Activated CD8-positive, alpha-beta memory T cell treated with anti-CD3 and anti-CD28 coated beads for 1 hour (primary cell): ENCODE measurements around the gene NTM.
"Not testable (repeated sequence)": the region's sequence is repeated elsewhere in the genome, so short reads cannot be mapped to it uniquely, and the experiment has no call there.

Experiments
- DNase-seq, 2 donors: peaks; one replicate each; pipeline ENCODE4 v3.0.0-alpha.2; 2020; ENCODE audit warnings: low read depth in 1 of 2; ENCODE audit errors: extremely low read depth in 1 of 2

NTM gene

DNA sequence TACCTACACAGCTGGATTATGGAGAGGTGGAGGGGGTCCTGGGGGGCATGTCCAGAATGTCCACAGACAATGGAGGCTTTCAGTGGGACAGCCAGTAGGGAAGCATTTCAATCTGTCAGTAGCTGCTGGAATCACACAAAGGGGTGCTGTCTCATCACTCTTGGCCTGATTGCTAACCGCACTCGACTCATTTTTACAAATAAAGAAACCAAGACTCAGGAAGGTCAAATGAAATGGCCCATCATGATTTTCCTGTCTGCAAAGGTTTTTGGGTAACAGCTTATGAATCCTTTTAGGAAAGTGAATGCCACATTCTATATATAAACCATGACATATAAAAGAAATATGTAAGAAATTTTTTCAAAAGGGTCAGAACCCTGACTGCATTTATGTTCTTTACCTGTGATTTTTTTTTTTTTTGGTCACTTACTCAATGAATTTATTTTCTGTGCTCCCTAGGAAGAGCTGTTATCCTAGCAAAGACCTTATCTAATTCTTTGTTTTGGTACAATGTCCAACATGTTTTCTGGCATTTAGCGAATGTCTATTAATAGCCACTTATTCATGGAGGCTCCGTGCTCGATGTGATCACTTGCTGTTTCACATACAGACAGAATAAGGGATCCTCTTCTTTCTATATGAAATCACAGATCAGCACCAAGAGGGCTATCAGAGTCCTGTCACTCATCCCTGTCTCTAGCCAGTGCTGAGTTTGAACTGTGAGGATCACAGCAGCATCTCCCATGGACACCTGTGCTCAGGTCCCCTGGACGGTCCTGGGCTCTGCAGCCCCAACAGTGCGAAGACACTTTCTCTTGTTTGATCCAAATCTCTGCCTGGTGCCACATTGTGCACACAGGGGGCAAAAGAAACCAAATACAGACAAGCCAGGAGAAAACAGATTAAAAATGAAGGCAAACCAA, 979.7 kb downstream of the NTM start:
- DNase-seq = no peak

DNA sequence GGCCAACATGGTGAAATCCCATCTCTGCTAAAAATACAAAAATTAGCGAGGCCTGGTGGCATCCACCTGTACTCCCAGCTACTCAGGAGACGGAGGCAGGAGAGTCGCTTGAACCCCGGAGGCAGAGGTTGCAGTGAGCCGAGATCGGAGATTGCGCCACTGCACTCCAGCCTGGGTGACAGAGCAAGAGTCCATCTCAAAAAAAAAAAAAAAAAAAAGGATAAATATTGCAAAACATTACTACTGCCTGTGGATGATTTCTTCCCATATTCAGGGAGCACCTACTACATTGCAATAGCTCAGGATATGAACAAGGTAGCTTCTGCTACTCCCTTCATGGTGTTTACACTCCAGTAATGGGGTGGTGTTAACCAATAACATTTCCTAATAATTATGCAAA, 980.6 kb downstream of the NTM start:
- DNase-seq = no peak

DNA sequence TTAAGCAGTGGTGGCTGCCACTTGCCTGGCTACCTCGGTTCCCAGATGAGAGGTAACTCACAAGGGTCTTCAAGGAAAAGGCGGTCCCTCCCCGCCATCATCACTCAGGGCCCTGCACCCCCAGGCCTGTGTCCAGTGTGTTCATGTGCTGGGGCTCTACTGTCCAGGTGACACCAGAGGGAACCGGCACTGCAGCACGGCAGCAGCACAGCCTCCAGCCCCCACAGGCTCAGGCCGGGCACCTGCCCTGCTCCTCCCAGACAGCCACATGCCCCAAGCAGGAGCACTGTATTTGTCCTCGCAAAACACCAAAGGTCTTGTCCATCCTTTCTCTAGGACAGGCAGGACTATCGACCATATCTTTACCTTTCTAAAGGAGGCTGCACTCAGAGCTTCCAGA, 982.1 kb downstream of the NTM start:
- no peak for DNase-seq

DNA sequence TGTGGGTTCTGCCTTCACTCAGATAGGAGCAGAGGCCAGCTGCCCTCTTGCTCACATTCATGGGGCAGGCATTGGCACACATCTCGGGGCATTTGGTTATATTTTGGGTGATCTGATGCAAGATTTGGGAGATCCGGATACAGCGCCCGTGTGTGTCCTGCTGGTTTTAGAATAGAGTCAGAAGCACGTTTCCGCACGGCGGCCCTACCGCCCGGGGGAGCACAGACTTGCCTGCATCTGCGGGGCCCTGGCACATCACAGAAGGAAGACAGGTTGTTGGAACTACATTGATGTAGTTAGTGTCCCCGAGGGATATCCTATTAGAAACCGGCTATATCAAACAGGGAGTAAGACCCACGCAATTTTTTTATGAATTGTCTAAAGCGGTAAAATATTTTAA, 982.8 kb downstream of the NTM start:
- no peak for DNase-seq

DNA sequence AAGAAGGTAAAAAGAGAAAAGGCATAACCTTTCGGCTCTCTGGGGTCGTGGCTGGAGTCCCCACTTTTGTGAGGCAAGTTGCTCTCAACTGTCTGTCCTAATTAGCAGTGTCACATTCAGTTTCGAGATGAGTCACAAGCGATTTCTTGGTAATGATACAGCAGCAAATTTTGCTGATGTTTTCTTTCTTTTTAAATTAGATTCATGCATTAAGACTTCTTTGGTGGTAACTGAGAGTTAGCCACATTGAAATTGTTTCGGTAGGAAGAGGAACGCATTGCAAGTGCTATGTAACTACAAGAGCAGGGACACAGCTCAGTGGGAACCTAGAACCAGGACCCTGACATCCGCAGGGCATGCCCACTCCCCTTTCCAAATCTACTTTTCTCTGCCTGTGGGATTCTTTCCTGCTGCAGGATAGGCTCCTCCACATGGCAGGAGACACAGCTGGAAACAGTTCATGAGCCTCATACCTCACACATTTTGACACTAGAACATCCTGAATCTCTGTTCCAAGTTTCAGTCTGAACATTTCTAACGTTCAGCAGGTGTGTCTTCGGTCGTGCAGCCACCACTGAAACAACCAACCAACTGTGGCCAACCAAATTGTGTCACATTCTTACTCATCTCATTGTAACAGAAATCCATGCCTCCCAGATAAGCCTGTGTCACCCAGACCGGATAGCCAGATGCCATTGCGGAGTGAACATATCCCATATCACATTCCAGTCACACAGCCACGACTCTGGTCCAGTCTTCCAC, 987.6 kb downstream of the NTM start:
- DNase-seq = no peak

DNA sequence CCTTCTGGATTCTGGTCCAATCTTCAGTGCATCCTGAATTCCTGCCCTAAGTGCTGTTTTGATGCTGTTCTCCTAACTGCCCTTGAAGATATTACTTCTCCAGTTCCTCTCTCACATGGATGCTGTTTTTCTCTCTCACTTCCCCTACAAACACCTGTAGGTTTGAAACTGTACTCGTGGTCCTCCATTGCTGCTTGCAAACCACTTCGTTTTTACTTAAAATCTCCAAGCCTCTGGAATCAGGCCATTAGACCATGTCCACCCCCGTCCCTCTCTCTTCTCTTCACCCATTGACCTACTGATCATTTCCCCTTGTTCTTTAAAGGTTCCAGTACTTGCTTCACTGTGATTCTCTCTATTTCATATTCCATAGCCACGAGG, 988.1 kb downstream of the NTM start:
- no peak for DNase-seq

DNA sequence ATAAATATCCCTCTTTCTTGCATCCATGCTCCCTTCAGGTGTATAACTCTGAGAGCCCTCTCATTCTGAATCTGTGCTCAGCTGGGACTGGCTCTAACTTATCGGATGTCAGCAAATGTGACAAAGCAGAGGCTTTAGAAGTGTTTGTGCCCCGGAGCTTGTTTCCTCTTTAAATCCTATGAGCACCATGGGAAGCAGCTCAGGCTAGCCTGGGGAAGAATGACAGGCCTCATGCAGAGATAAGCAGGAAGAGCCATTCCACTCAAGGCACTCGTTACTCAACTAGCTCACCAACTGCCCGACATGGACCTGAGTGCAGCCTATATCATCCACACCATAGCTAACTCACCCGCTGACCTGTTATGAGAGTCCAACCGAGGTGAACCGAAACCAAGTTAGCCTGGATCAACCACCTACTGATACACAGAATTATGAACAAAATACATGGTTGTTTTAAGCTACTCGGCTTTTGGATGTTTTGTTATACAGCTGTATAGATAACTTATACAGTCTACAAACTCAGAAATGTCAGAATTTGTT, 990.7 kb downstream of the NTM start:
- no peak for DNase-seq

DNA sequence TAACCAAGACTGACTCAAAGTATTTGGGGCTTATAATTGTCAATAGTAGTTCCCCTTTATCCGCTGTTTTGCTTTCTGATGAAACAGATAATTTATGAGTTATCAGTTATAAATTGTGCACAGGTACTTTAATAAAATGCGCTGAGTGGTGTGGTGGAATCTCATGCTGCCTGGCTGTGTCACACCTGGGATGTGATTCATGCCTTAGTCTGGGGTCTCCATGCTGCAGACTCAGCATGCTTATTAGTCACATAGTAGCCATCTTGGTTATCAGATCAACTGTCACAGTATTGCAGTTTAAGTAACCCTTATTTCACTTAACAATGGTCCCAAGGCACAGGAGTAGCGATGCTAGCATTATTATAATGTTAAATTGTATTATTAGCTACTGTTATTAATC, 995.2 kb downstream of the NTM start:
- DNase-seq = no peak

DNA sequence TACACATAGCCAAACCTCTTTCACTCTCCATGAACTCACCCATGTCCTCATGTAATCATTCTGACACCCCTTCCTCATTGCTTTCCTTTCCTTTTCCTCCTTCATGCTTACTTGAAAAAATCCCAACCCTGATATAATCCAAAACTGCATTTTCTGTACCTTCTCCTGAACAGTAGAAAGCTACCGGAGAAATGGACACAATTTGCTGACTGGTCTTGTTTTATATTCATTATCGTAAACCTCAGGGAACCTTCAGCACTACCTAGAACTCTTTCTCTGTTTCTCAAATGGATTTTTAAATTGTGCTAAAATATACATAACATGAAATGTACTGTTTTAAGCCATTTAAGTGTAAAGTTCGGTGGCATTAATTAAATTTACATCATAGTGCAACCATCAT, 996.9 kb downstream of the NTM start:
- no peak for DNase-seq

DNA sequence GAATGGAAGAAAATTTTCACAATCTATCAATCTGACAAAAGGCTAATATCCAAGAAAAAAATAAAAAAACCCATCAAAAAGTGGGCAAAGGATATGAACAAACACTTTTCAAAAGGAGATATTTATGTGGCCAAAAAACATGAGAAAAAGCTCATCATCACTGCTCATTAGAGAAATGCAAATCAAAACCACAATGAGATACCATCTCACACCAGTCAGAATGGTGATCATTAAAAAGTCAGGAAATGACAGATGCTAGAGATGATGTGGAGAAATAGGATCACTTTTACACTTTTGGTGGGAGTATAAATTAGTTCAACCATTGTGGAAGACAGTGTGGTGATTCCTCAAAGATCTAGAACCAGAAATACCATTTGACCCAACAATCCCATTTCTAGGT, 999.7 kb downstream of the NTM start:
- not testable (repeated sequence) for DNase-seq

DNA sequence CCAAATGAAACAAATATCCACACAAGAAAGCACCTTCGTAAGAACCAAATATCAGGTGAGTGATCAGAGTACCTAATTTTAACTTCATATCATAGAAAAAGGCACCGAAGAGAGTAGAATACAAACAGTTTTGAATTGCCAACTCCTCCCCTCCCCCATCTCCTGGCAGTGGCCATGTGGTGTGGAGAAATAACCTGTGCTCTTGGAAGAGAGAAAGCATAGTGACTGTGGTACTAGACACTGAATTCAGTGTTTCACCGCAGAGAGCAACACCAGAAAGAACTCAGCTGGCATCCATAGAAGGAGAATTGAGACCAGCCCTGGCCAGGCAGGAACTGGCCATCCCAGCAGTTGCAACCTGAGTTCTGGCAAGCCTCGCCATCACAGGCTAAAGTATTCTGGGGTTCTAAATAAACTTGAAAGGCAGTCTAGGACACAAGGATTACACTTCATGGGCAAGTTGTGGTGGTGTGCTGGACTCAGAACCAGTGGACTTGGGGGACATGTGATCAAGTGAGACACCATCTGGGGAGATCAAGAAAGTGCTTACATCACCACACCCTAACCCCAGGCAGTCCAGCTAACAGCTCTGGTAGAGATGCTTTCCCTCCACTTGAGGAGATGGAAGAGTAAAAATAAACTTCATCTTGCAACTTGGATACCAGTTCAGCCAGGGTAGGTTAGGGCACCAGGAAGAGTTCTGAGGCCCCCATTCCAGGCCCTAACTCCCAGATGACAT, 1003.2 kb downstream of the NTM start:
- no peak for DNase-seq

DNA sequence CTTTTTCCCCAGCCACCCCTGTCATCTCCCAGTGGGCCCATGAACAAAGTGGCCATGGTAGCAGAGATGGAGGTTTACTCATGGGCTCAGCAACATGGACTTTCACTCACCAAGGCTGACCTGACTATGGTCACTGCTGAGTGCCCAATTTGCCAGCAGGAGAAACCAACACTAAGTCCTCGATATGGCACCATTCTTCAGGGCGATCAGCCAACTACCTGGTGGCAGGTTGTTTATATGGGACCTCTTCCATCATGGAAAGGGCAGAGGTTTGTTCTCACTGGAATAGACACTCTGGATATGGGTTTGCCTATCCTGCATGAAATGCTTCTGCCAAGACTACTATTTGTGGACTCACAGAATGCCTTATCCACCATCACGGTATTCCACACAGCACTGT, 1009.1 kb downstream of the NTM start:
- no peak for DNase-seq
